Glomerular visceral epithelial cell (primary cell): Measurements from ENCODE around the gene IQCK.
"Not testable (repeated sequence)": the region's sequence is repeated elsewhere in the genome, so short reads cannot be mapped to it uniquely, and the experiment has no call there.

Experiments
- DNase-seq: peaks from one replicate; pipeline ENCODE4 v3.0.0-alpha.2; 2016; ENCODE audit errors: extremely low spot score

IQCK gene

DNA sequence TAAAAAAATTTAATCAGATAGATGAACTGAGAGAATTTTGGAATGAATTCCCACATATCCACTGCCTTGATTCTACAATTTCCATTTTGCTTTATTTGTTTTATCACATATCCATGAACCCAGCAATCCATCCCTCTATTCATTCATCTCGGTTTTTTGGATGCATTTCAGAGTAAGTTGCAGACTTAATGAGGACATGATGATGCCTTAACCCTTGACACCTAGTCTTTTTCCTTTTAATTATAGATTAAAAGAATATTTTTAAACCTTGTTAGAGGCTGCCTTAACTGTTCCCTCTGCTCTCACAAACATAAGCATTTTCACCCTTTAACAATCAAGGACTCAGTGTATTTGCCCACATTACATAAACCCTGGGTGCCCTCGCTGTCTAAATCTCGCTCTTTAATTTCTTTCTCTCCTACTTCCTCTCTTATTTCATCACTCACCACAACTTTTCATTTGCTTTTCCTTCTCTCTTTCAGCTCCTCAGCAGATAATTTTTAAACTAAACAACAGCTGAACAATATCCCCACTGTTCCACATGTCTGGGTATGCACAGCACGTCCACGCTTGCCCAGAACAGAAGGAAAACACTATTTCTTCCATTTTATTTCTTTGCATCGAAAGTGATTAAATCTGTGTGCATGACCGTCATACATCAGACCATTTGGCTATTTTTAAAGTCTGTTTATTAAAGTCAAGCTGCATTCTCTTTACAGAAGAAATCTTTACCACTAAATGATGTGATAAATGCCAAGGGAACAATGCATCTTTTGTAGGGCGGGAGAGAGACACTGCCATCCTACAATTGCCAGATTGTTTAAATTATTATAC, 39.9 kb downstream of the IQCK start:
- DNase-seq, result no peak

DNA sequence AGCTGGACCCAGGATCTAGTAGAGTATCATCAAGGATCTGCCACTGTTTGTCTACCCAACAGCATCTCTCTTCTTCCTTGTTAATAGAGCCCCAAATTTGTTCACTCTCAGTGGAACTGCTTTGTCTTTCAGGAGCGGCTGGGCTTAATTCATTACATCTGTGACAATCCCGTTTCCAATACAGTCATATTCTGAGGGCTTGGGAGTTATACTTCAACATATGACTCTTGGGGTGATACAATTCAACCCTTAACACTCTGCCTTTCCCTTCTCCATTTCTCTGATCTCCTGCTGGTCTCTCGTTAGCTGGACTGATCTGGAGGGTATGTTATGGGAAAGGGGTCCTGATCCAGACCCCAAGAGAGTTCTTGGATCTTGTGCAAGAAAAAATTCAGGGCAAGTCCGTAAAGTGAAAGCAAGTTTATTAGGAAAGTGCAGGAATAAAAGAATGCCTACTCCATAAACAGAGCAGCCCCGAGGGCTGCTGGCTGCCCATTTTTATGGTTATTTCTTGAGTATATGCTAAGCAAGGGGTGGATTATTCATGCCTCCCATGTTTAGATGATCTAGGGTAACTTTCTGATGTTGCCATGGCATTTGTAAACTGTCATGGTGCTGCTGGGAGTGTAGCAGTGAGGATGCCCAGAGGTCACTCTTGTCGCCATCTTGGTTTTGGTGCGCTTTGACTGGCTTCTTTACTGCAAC, 42.4 kb downstream of the IQCK start:
- no peak for DNase-seq

DNA sequence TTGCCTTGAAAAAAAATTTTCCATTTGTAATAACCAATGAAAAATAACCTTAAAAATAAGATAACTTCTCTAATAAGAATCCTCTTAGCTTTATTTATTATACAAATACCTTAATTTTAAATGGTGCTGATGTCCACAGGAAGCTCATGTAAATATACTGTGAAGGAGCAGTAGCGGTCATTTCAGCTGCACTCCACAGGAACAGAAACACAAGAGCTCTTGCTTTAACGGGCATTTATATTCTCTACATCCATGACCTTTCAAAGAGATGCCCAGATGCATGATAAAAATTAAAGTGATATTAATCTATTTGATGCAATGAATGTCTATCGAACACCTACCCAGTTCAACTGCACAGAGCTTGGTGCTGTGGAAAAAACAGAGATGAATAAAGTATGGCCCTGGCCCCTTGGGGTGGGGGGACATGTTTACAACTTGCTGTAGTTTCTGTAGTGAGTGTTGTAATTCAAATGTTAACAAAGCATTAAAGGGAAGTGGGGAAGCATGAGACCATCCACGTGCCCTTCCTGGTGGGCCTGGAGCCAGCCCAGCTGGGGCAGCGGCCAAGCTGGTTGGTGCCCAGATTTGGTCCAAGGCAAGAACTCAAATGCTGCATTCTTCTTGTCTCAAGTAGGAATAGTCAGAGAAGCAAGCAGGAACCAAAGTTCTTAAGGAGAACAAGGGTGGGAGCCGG, 47.9 kb downstream of the IQCK start:
- DNase-seq, result no peak

DNA sequence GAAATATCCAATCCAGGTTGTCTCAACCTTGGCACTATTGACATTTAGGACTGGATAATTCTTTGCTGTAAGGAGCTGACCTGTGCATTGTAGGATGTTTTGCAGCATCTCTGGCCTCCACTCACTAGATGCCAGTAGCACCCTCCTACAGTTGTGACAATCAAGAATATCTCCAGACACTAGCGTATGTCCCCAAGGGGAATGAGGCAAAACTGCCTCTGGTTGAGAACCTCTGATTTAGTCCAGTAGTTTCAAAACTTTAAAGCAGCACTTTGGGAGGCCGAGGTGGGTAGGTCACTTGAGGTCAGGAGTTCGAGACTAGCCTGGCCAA, 48.4 kb downstream of the IQCK start:
- no peak for DNase-seq

DNA sequence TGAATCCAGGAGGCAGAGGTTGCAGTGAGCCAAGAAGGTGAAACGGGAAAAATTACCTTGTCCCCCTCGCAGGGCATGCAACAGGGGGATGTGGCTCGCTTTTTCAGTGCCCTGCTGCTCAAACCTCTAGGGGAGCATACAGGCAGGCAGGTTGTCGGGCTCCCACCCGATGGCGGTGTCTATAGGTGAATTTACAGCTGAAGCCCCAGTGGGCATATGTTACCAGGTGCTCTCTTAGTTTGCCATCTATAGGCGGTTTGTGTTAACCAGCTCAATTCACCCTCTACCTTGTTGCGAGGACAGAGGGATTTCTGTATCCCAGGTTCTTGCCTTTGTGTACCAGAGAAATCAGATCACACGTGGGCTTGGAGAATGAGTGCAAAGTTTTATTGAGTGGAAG, 48.9 kb downstream of the IQCK start:
- no peak for DNase-seq

DNA sequence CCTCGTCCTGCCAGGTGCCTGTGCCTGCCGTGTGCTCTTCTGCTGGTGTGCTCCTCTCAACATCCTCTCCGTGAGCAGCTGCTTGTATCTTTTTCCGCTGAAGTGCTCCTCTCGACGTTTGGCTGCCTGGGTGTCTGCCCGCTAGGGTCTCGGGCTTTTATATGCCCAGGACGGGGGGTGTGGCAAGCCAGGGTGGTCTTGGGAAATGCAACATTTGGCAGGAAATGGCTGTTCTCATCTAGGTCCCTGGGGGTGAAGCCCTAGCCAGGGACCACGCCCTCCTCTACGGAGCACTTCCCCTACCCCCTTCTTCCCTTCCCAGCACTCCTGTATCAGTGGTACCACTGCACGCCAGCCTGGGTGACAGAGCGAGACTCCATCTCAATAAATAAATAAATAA, 49.4 kb downstream of the IQCK start:
- no peak for DNase-seq

DNA sequence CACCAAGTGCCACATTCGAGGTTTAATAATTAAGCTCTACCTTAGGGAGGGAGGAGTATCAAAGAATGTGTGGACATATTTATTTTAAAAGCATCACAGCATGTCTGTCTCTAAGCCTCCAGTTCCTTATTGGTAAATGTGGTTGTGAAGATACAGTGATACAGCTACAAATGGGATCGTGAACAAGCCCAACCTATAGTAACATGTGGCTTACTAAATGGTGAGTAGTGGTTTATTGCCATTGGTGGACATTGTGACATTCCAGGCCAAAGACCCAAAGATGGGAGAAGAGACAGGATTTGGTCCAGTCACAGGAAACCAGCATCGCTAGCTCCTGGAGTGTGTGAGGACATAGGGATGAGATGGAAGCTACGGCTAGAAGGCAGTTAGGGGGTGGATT, 51.2 kb downstream of the IQCK start:
- no peak for DNase-seq

DNA sequence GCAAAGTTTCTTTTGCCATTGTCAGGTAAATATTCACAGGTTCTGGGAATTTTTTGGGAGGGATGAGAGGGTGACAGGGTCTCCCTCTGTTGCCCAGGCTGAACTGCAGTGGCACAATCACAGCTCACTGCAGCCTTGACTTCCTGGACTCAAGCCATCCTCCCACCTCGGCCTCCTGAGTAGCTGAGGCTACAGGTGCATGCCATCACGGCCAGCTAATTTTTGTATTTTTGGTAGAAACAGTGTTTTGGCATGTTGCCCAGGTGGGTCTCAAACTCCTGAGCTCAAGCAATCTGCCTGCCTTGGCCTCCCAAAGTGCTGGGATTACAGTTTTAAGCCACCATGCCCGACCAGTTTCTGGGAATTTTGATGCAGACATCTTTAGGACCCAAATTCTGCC, 53.0 kb downstream of the IQCK start:
- no peak for DNase-seq

DNA sequence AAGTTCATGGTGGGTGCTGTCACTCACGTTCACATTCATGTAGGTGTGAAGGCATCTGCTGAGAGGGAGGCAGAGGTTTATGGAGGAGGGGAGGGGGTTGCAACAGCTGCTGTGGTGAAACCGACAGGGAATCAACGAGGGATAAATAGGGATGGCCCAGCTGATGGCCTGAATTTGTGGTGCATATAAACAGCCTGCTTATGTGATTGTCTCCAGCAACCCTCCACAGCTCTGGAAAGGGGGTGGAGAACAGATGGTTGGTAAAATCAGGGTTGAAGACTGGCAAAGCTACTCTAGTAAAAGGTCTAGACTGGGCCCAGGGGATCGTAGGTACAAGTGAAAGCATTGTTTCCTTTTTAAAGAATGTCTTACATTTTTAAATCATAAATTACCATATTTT, 53.7 kb downstream of the IQCK start:
- no peak for DNase-seq

DNA sequence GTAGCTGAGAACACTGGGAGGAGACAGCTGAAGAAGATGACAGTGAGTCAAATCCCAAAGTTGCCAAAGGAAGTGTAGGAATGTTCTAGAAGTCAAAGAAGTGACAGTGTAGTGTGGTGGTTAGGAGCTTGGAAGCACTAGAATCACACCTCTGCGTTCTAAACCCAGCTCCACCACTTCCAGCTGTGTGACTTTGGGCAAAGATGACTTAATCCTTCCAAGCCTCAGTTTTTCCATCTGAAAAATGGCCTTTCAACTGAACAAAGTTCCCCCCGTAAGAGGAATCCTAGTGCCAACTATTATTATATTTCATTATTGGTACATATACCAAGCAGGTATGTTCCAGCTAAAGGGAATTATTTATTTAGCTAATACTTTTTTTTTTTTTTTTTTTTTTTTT, 56.0 kb downstream of the IQCK start:
- DNase-seq, result no peak

DNA sequence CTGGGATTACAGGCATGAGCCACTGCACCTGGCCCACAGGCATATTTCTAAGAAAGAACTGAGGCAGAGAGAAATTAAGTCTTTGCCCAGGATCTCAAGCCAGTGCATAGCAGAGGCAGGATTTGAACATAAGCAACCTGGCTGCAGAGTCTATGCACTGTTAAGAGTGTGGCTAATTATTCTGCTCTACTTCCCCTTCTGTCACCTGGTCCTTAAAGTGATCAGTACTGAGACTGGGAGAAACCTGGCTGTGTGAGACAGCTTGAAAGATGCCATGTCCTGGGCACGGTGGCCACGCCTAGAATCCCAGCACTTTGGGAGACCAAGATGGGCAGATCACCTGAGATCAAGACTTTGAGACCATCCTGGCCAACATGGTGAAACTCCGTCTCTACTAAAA, 58.1 kb downstream of the IQCK start:
- no peak for DNase-seq

DNA sequence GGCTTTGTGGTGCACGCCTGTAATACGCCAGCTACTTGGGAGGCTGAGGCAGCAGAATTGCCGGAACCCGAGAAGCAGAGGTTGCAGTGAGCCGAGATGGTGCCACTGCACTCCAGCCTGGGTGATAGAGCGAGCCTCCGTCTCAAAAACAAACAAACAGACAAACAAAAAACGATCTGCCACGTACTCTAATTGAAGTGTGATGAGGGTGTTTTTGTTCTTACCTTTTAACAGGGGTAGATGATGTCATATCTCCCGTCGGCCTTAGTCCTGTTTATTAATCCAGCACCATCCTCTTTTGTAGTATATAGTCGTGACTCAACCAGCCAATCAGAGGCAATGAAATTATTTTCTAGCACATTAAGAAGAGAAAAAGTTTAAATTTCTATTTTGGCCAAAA, 58.5 kb downstream of the IQCK start:
- no peak for DNase-seq

DNA sequence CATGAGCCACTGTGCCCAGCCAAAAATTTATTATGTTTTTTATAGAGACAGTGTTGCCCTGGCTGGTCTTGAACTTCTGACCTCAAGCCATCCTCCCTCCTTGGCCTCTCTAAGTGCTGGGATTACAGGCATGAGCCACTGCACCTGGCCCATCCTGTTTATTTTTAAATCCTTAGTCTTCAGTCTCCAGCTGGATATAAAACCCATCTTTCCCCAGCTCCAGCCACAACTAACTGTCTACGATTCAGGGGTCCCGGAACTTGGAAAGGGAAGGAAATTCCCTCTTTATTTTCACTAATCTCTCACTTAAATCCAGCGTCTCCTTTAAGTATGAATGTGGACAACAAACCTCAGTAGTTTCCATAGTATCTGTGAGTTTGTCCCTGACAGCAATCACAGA, 62.2 kb downstream of the IQCK start:
- DNase-seq, result no peak

DNA sequence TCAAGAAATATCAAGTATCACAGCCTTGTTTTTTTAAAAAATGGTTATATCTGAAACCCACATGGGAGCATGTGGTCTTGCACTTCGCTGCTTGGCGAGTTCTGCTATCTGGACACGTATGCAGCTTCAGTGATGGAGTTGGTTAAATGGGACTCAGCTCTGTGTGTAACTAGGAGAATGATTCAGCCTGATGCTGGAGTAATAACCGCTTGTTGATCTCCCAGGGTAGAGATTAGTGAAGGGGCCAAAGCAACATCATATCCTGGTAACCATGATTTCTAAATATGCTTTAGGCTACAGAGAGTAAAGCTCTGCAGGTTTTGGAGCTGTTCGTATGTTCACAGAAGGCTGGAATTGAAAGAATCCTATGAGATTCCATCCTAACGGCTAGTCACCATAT, 63.2 kb downstream of the IQCK start:
- DNase-seq, result no peak

DNA sequence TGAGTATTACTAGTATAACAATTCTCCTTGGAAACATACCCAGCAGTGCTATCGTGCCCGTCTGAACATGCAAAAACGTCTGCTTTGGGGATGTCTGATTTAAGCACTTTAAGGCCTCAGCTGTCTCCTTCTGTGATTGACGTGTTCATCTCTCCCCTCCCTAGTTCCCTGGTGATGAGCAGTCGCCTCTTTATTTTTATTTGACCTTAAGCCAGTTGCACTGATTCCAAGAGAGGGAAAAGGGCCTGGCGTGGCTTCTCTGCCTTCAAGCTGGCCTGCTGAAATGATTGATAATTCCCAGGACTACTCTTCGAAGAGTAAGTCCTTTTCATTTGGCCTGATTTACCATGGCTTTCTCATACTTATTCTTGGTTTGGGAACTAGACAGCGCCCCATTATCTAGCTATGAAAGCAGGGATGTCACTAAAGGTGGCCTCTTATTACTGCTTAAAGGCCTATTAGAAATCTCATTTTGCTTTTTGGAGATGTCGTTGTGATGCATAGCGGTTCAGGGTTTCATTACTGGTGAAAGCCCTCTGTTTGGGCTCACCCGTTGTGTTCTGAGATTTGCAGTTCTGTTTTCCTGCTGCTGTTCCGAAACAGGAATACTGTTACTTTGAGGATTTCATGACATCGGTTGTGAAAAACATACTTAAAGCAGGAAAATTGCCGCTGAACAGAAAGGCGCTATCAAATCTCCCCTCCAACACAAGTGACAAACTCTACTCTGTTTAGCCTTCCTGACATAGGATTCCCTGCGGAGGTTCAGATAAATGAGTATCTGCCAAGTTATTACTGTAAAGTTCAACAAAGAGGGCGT, 65.5 kb downstream of the IQCK start:
- DNase-seq, result no peak

DNA sequence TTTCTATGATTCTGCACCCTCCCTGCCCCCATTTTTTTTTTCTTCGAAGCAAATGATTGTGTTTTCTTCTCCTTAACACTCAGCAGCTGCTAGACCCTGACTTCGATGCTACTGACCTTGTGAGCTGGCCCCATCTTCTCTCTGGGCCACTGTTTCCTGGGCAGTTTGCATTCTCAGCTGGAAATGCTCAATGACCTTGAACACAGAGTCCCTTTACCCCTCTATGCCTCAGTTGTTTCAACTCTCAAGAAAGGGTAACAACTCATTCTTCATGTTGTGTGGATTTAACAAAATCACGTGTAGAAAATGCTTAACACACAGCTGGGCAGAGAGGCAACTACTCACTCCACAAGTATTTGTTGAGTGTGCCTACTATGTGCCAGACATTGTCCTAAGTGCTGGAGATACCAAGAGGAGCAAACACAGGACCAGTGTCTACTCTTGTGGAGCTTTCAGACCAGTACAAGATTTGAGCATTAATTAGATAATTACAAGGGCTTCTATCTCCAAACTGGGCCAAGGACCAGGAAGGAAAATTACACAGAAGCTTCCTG, 66.2 kb downstream of the IQCK start:
- no peak for DNase-seq

DNA sequence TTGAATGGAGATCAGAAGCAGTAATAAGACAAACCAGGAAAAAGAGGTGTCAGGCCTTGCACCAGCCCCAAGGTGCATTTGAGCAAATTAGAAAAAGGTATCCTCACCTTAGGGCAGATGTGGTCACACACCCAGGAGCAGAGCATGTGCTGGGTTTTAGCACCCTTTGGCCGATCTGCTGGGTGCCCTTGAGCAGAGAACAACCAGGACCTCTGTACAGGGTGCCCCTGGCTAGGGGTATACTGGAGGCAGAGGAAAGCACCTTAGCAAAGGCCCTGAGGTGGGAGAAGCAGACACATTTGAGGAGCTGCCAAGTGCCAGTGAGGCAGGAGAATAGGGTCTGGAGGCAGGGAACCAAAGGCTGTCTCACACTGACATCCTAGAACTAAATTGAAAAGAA, 67.0 kb downstream of the IQCK start:
- DNase-seq, result no peak

DNA sequence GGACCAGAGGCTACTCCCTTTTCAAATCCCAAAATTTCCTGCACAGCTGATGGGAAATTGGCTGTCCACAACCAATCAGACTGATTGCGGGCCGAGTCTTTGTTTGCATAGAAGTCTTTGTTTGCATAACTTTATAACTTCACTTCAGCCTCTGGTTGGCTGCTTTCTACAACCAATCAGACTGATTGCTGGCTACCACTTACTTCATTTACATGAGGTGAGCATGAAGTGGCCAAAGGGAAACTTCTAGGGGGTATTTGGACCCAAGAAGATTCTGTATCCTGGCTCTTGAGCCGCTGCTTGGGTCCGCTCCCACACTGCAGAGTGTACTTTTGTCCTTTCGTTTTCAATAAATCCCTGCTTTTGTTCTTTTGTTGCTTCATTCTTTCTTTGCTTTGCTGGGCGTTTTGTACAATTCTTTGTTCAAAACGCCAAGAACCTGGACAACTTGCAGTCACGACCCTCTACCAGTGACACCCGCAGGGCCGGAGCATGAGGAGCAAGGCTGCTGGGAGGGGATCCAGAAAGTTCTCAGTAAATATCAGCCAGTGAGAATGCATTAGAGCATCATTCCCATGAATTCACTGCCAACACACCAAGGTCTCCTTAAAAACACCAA, 67.5 kb downstream of the IQCK start:
- no peak for DNase-seq

DNA sequence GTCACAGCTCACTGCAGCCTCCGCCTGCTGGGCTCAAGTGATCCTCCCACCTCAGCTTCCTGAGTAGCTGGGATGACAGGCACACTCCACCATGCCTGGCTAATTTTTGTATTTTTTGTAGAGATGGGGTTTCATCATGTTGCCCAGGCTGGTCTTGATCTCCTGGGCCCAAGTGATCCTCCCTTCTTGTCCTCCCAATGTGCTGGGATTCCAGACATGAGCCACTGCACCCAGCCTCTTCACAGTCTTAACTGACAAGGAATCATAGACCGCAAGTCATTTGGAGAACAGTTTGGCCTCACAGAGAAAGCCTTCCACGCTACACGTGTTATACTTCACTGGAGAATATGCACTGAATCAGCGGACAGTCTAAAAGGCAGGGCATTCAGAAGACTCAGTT, 83.3 kb downstream of the IQCK start:
- DNase-seq, result not testable (repeated sequence)

DNA sequence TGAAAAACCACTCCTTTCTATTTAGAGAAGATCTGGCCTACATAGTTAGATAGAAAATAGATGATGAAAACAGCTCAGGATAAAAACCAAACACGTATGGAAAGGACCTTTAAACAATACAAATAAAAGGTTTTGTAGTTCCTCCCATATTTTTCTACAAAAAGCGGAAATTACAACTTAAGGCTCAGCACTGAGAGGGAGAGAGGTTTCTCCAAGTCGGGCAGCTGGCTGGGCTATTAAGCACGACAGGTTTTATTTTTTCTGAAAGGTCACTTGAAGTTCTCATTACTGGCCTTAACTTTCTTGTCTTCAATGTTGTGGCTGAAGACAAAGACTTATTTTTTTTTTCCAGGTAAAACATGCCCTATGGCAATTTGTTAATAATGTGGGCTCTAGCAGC, 83.8 kb downstream of the IQCK start:
- not testable (repeated sequence) for DNase-seq

DNA sequence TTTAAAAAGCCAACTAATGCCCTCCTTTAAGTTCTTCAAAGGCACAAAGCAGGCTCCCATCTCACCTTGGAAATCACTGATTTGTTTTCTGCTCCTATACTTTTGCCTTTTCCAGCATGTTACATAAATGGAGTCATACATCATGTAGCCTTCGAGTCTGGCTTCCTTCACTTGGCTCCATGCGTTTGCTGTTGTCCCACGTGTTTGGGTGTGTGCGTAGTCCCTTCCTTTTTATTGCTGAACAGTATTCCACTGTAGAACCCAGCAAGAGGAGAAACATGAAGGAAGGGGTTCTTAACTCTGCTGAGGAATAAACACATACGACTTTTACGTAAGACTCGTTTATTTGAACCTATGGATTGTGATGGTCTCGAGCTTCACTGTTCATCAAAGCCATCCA, 84.5 kb downstream of the IQCK start:
- no peak for DNase-seq
